Liver (tissue), 3 donors: Measurements from ENCODE around the gene MAP3K10.

ENCODE experiments used
- EGR1 ChIP-seq, 2 donors: IDR thresholded peaks; 2 replicates each; pipeline ENCODE4 v1.6.1; 2016 to 2018; ENCODE audit warnings: antibody characterized with exemption in 2 of 2, low read depth in 2 of 2
- GABPA ChIP-seq, 2 donors: IDR thresholded peaks in 1 of 2; conservative IDR thresholded peaks in 1 of 2; 2 replicates each; pipeline ENCODE4 v1.6.1; 2016; ENCODE audit warnings: antibody characterized with exemption in 2 of 2, mild to moderate bottlenecking in 1 of 2, moderate library complexity in 1 of 2
- YY1 ChIP-seq: IDR thresholded peaks from 2 replicates; pipeline ENCODE4 v1.6.1; 2016; ENCODE audit warnings: antibody characterized with exemption, mild to moderate bottlenecking
- TF ChIP-seq, protein P1 (sequence below): fragments of 150-350 bp; IDR thresholded peaks from 2 replicates; pipeline ENCODE4 v1.5.1; 2017; ENCODE audit warnings: improper control_type of control experiment, low read depth, low read length; ENCODE audit not compliant: missing input control
- TF ChIP-seq, protein P2 (sequence below): IDR thresholded peaks from 2 replicates; pipeline ENCODE4 v1.6.1; 2016; ENCODE audit warnings: antibody characterized with exemption
- donor health status: healthy.
- donor health status: healthy.

- TF ChIP-seq, protein P1, sequence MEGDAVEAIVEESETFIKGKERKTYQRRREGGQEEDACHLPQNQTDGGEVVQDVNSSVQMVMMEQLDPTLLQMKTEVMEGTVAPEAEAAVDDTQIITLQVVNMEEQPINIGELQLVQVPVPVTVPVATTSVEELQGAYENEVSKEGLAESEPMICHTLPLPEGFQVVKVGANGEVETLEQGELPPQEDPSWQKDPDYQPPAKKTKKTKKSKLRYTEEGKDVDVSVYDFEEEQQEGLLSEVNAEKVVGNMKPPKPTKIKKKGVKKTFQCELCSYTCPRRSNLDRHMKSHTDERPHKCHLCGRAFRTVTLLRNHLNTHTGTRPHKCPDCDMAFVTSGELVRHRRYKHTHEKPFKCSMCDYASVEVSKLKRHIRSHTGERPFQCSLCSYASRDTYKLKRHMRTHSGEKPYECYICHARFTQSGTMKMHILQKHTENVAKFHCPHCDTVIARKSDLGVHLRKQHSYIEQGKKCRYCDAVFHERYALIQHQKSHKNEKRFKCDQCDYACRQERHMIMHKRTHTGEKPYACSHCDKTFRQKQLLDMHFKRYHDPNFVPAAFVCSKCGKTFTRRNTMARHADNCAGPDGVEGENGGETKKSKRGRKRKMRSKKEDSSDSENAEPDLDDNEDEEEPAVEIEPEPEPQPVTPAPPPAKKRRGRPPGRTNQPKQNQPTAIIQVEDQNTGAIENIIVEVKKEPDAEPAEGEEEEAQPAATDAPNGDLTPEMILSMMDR = no peak
- TF ChIP-seq, protein P2, sequence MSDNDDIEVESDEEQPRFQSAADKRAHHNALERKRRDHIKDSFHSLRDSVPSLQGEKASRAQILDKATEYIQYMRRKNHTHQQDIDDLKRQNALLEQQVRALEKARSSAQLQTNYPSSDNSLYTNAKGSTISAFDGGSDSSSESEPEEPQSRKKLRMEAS = no peak
- TF ChIP-seq YY1 (no peak), EGR1 (IDR thresholded peaks at IDR 0.05; ENCODE audit: low read depth in 2 of 2) (no peak), GABPA (IDR thresholded peaks at IDR 0.05 in 1 of 2, conservative IDR thresholded peaks at IDR 0.05 in 1 of 2) (no peak)
Observed at GRCh38 chr19:40228863-40229262, 37.6 kb downstream of the MAP3K10 start.
